Panc1 (cell line): ENCODE data around the gene PDGFD. TPM values are rescaled to one million over a fixed set of nuclear protein-coding genes. Genes with fewer than 3 reads are reported as not detected.

Source experiments
- ATAC-seq: fragments of 200-7000 bp; cut with Tn5 transposase; 2 replicates; pipeline ENCODE4 v1.9.1; 2020; ENCODE audit warnings: mild to moderate bottlenecking, moderate library complexity
- BruUV-seq: library from RNA; stranded (reverse); fragments of 400-500 nt; replicated peaks from 2 replicates; lab custom pipeline; 2021; lab: Mats Ljungman, UMichigan
- CTCF ChIA-PET: fragments of 300-600 bp; sonication (Branson Sonifier 250); formaldehyde crosslinking; loops from one replicate; lab custom pipeline; 2022; ENCODE audit warnings: antibody characterized with exemption; lab: Charles Lee
- POLR2A ChIA-PET: fragments of 300-600 bp; sonication (Branson Sonifier 250); formaldehyde crosslinking; loops from one replicate; lab custom pipeline; 2022; ENCODE audit warnings: antibody characterized with exemption; lab: Charles Lee
- DNase-seq: peaks from one replicate; pipeline ENCODE4 v3.0.0-alpha.2; 2010; ENCODE audit warnings: low read depth, low spot score
- H3K27ac ChIP-seq: 2 replicates; pipeline ENCODE4 v1.5.1; 2011; ENCODE audit warnings: mild to moderate bottlenecking, low read length, inconsistent platforms
- H3K27me3 ChIP-seq: fragments of 200-500 bp; sonication (Bioruptor generic); 2 replicates; pipeline ENCODE4 v1.6.0; 2014; ENCODE audit warnings: low read length, inconsistent platforms; ENCODE audit not compliant: control insufficient read depth, insufficient read depth
- H3K36me3 ChIP-seq: fragments of 200-500 bp; sonication (Bioruptor generic); 2 replicates; pipeline ENCODE4 v1.5.1; 2014; ENCODE audit warnings: inconsistent platforms, mild to moderate bottlenecking, low read length, moderate library complexity; ENCODE audit not compliant: control insufficient read depth, insufficient read depth
- H3K4me1 ChIP-seq: 2 replicates; pipeline ENCODE4 v1.5.1; 2011; ENCODE audit warnings: inconsistent platforms, mild to moderate bottlenecking, low read length, moderate library complexity; ENCODE audit not compliant: control insufficient read depth, insufficient read depth
- H3K4me3 ChIP-seq, 2 experiments: 2 replicates each; pipeline ENCODE4 v1.5.1; 2011 to 2012; ENCODE audit warnings: low read depth in 2 of 2, low read length in 2 of 2, mild to moderate bottlenecking in 2 of 2, inconsistent platforms in 1 of 2, moderate library complexity in 1 of 2
- H3K9me3 ChIP-seq: fragments of 200-500 bp; sonication (Bioruptor generic); 2 replicates; pipeline ENCODE4 v1.5.1; 2014; ENCODE audit warnings: low read depth, mild to moderate bottlenecking, inconsistent platforms, low read length, moderate library complexity; ENCODE audit not compliant: control insufficient read depth, insufficient read depth
- POLR2AphosphoS5 ChIP-seq: IDR thresholded peaks from 2 replicates; pipeline ENCODE4 v1.6.1; 2012; ENCODE audit warnings: mild to moderate bottlenecking, low read depth, low read length, moderate library complexity
- REST ChIP-seq, 2 experiments: IDR thresholded peaks; 2 replicates each; pipeline ENCODE4 v1.6.1; 2011 to 2012; ENCODE audit warnings: low read depth in 2 of 2, control low read depth in 1 of 2, low read length in 1 of 2, mild to moderate bottlenecking in 1 of 2, moderate library complexity in 1 of 2; ENCODE audit not compliant: insufficient read depth in 1 of 2
- SIN3A ChIP-seq: IDR thresholded peaks from 2 replicates; pipeline ENCODE4 v1.6.1; 2012; ENCODE audit warnings: low read depth, mild to moderate bottlenecking, low read length, moderate library complexity, borderline replicate concordance; ENCODE audit not compliant: insufficient read depth
- TCF7L2 ChIP-seq: IDR thresholded peaks from 2 replicates; pipeline ENCODE4 v1.6.1; 2011; ENCODE audit warnings: mild to moderate bottlenecking, low read depth, low read length, inconsistent platforms
- in situ Hi-C: cut with HindIII; loops from 2 replicates; pipeline ENCODE4 v1.10.0; 2016; ENCODE audit warnings: low sequenced_read_pairs, low pct_unique_long_range_greater_than_20kb
- intact Hi-C: fragments of 100-400 bp; cut with micrococcal nuclease; formaldehyde crosslinking; loops from one replicate; pipeline ENCODE4 v1.10.0; 2022; ENCODE audit not compliant: unreplicated experiment
- total RNA-seq: library from RNA; stranded (reverse); gene quantifications from one replicate; pipeline ENCODE4 v1.2.1, GENCODE V29; 2021; ENCODE audit not compliant: unreplicated experiment
- TF ChIP-seq, protein P1 (sequence below): fragments of 450-650 bp; IDR thresholded peaks from 2 replicates; pipeline ENCODE4 v1.5.1; 2017; ENCODE audit warnings: mild to moderate bottlenecking

The PDGFD gene
- total RNA-seq, 1 experiment from 2014 or later, result 1.3 TPM

- no TSS peak for BruUV-seq
- Histone ChIP-seq H3K4me1 (no peaks in the 10 kb centered on the region), H3K27me3 (no peaks in the 10 kb centered on the region), H3K27ac (no peak overlapping the region), H3K36me3 (no peaks in the 10 kb centered on the region), H3K9me3 (no peaks in the 10 kb centered on the region), H3K4me3 (no peak overlapping the region)
- ChIA-PET CTCF (no interaction called here), POLR2A (no interaction called here)
- no peak for TF ChIP-seq TCF7L2
- TF ChIP-seq, protein P1, sequence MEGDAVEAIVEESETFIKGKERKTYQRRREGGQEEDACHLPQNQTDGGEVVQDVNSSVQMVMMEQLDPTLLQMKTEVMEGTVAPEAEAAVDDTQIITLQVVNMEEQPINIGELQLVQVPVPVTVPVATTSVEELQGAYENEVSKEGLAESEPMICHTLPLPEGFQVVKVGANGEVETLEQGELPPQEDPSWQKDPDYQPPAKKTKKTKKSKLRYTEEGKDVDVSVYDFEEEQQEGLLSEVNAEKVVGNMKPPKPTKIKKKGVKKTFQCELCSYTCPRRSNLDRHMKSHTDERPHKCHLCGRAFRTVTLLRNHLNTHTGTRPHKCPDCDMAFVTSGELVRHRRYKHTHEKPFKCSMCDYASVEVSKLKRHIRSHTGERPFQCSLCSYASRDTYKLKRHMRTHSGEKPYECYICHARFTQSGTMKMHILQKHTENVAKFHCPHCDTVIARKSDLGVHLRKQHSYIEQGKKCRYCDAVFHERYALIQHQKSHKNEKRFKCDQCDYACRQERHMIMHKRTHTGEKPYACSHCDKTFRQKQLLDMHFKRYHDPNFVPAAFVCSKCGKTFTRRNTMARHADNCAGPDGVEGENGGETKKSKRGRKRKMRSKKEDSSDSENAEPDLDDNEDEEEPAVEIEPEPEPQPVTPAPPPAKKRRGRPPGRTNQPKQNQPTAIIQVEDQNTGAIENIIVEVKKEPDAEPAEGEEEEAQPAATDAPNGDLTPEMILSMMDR, result no peak
- no peak for TF ChIP-seq SIN3A
- TF ChIP-seq POLR2AphosphoS5, result no peak
- TF ChIP-seq REST (IDR thresholded peaks at IDR 0.05; ENCODE audit: insufficient read depth in 1 of 2, low read depth in 2 of 2, low read length in 1 of 2), result no peak
- ATAC-seq, result no peak
- intact Hi-C loops (no loop called here), in situ Hi-C loops (no loop called here)
- no peak for DNase-seq
These were observed 214.2 kb downstream of the PDGFD start for GRCh38 chr11:103949781-103950180.

- TF ChIP-seq REST (IDR thresholded peaks at IDR 0.05; ENCODE audit: insufficient read depth in 1 of 2, low read depth in 2 of 2, low read length in 1 of 2) (no peak), POLR2AphosphoS5 (no peak), TCF7L2 (no peak), SIN3A (no peak)
- TF ChIP-seq, protein P1, result no peak
- BruUV-seq, result no TSS peak
- ATAC-seq (no peak), DNase-seq (no peak)
- Histone ChIP-seq H3K4me1 (no peaks in the 10 kb centered on the region), H3K4me3 (no peak overlapping the region), H3K27me3 (no peaks in the 10 kb centered on the region), H3K9me3 (no peaks in the 10 kb centered on the region), H3K36me3 (no peaks in the 10 kb centered on the region), H3K27ac (no peak overlapping the region)
- CTCF ChIA-PET, result no interaction called here
- POLR2A ChIA-PET, result no interaction called here
- intact Hi-C loops (no loop called here), in situ Hi-C loops (no loop called here)
These were observed 215.7 kb downstream of the PDGFD start for GRCh38 chr11:103948187-103948763.
